ENCODE data around the gene TPO. TPM values are rescaled to one million over a fixed set of nuclear protein-coding genes. Genes with fewer than 3 reads are reported as not detected.

Gene TPO
- total RNA-seq, 2 experiments from 2014 or later: not detected

DNA sequence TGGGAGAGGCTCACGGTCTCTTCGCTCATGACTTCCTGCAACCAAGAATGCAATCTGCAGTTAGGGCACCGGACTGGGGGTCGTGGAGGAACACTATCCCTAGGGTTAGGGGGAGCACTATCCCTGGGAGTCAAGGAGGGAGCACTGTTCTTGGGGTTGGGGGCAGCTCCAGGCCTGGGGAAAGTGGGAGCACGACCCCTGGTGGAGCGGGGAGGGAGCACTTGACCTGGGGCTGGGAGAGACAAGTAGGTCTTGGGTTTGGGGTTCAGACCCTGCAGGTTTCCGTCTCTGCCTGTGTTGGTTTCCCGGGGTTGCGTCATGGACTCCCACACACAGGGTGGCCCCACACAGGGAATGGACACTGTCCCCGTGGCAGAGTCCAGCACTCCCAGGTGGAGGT, 133.6 kb downstream of the TPO start:
- ChIA-PET POLR2A (interaction anchor here (0.6 kb wide), 1 partner anchor 454 kb away, joined by 3 read pairs; no protein-coding TSS in a partner anchor), CTCF (interaction anchor here (0.6 to 0.8 kb wide), 4 partner anchors 113 to 839 kb away, joined by 3 to 5 read pairs (median 3); no protein-coding TSS in a partner anchor)
- H3K4me3 Mint-ChIP-seq: no peak overlapping the region
- H3K36me3 Mint-ChIP-seq (ENCODE audit: low read depth): no peaks in the 10 kb centered on the region
- peaks cover 4% of the 10 kb centered on the region for H3K27me3 Mint-ChIP-seq (ENCODE audit: low read depth)
- no peak overlapping the region for H3K27ac Mint-ChIP-seq
- peaks cover 13% of the 10 kb centered on the region for H3K4me1 Mint-ChIP-seq (ENCODE audit: low read depth)
- no peaks in the 10 kb centered on the region for H3K9me3 Mint-ChIP-seq (ENCODE audit: insufficient read depth)
- no peak for ATAC-seq
- DNase-seq: no peak

DNA sequence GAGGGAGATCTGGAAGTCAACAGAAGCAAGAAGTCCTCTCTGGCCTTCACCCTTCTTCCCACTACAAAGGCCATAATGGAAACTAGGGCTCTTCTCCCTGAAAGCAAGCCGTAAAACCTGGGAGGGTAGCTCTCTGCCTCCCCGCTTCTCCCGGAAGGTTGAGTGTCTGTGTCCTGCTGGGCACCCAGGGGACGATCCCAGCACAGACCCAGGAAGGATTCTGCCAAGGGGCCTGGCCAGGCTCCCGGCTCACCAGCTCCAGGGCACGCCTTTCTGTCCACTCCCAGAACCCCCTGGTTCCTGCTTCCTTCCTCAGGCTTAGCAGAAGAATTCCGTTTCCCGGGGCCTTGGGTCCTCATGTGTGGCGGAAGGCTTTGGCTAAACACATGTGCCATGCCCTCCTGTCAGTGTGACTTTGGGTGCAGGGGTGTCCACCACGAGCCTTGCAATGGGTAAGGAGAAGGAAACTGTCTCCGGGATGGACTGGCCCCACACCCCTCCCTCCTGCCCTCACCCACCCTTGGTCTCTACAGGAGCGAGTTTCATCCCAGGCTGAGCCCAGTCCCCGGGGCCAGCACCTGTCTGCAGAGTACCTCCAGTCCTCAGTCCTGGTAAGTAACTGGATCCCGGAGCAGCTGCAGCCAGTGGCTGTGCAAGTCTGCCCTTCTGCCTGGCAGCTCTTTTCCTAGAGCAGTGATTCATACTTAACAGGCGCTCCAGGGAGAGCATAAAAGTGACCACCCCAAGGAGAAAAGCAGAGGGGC, 135.8 kb downstream of the TPO start:
- H3K36me3 Mint-ChIP-seq (ENCODE audit: low read depth): no peaks in the 10 kb centered on the region
- H3K4me1 Mint-ChIP-seq (ENCODE audit: low read depth): peaks cover 13% of the 10 kb centered on the region
- POLR2A ChIA-PET: no interaction called here
- H3K27me3 Mint-ChIP-seq (ENCODE audit: low read depth): peaks cover 7% of the 10 kb centered on the region
- H3K4me3 Mint-ChIP-seq: no peak overlapping the region
- no peak for ATAC-seq
- CTCF ChIA-PET: interaction anchor here (1.9 kb wide), 1 partner anchor 9 kb away, joined by 4 read pairs; no protein-coding TSS in a partner anchor
- H3K27ac Mint-ChIP-seq: no peak overlapping the region
- no peak for DNase-seq
- H3K9me3 Mint-ChIP-seq (ENCODE audit: insufficient read depth): no peaks in the 10 kb centered on the region

DNA sequence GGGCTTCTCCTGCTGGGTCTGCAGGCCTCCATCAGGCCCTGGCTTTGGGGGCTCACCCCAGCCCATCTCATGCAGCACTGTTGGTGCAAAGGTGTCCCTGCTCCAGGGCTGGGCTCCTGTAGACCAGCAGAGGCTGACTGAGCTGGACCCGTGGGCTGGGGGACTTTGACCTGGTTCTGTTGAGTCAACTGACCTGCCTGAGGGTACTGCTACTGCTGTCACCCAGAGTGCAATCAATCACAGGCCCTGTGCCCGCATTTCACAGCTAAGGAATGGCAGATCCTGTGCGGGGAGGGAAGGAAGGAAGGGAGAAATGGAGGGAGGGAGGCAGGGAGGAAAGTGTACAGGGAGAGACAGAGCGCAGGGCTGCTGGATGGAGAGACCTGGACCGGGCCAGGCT, 136.8 kb downstream of the TPO start:
- Mint-ChIP-seq H3K36me3 (ENCODE audit: low read depth) (no peaks in the 10 kb centered on the region), H3K27ac (no peak overlapping the region), H3K9me3 (ENCODE audit: insufficient read depth) (no peaks in the 10 kb centered on the region), H3K4me1 (ENCODE audit: low read depth) (peaks cover 13% of the 10 kb centered on the region), H3K4me3 (no peak overlapping the region), H3K27me3 (ENCODE audit: low read depth) (peaks cover 7% of the 10 kb centered on the region)
- no peak for ATAC-seq
- CTCF ChIA-PET: interaction anchor here (1.0 to 1.9 kb wide), 10 partner anchors 8 to 694 kb away, joined by 3 to 8 read pairs (median 4); no protein-coding TSS in a partner anchor
- no peak for DNase-seq
- POLR2A ChIA-PET: no interaction called here

DNA sequence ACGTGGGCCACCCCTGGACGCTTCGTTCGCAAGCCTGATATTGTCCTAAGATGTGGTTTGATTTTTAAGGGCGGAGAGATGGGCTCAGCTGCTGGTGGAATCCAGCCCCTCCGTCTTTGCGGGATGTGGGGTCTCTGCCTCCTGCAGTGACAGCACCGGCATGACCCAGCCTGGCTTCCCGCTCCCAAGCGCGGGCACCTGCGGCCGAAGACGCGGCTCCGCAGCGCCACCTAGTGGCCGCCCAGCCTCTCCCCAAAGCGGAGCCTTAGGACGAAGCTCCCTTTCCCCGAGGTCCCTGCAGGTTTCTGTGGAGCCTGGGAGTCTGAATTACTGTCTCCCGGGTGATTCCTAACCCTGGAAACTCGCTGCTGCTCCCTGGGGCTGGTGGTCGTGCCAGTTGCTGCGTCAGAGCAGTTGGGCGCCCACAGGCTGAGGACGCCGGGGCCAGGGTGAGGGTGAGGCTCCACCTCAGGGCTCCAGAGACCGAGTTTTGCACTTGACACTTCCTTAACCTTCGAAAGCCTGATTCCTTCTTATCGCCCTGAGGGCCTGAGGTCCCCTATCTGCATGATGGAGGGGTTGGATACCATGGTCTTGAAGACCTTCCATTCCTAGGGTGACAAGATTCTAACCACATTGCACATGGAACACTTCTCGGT, 137.5 kb downstream of the TPO start:
- Mint-ChIP-seq H3K9me3 (ENCODE audit: insufficient read depth) (no peaks in the 10 kb centered on the region), H3K4me1 (ENCODE audit: low read depth) (peaks cover 10% of the 10 kb centered on the region), H3K27ac (no peak overlapping the region), H3K36me3 (ENCODE audit: low read depth) (no peaks in the 10 kb centered on the region), H3K27me3 (ENCODE audit: low read depth) (peaks cover 7% of the 10 kb centered on the region), H3K4me3 (no peak overlapping the region)
- ChIA-PET POLR2A (no interaction called here), CTCF (interaction anchor here (0.7 to 1.9 kb wide), 19 partner anchors 9 to 1224 kb away, joined by 3 to 8 read pairs (median 3); no protein-coding TSS in a partner anchor)
- DNase-seq (peak; percentile 67), ATAC-seq (peak; percentile 93)

DNA sequence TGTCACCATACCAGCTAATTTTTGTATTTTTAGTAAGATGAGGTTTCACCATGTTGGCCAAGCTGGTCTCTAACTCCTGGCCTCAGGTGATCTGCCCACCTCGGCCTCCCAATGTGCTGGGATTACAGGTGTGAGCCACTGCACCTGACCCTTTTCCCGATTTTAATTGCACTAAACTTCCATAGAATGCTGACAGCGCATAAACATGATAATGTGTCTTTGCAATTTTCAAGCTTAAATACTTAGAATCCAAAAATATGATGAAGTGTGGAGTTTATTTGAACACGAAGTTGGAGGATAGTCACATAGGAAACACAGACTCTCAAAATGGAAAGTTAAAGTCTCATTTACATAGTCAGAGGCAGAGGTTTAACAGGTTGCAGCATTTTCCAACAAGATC, 138.6 kb downstream of the TPO start:
- no peaks in the 10 kb centered on the region for H3K9me3 Mint-ChIP-seq (ENCODE audit: insufficient read depth)
- peaks cover 7% of the 10 kb centered on the region for H3K27me3 Mint-ChIP-seq (ENCODE audit: low read depth)
- ATAC-seq (no peak), DNase-seq (no peak)
- ChIA-PET POLR2A (interaction anchor here (0.6 kb wide), 1 partner anchor 148 kb away, joined by 5 read pairs; no protein-coding TSS in a partner anchor), CTCF (interaction anchor here (0.6 to 1.9 kb wide), 11 partner anchors 10 to 845 kb away, joined by 3 to 6 read pairs (median 4); no protein-coding TSS in a partner anchor)
- H3K36me3 Mint-ChIP-seq (ENCODE audit: low read depth): no peaks in the 10 kb centered on the region
- H3K27ac Mint-ChIP-seq: no peak overlapping the region
- no peak overlapping the region for H3K4me3 Mint-ChIP-seq
- peaks cover 4% of the 10 kb centered on the region for H3K4me1 Mint-ChIP-seq (ENCODE audit: low read depth)

DNA sequence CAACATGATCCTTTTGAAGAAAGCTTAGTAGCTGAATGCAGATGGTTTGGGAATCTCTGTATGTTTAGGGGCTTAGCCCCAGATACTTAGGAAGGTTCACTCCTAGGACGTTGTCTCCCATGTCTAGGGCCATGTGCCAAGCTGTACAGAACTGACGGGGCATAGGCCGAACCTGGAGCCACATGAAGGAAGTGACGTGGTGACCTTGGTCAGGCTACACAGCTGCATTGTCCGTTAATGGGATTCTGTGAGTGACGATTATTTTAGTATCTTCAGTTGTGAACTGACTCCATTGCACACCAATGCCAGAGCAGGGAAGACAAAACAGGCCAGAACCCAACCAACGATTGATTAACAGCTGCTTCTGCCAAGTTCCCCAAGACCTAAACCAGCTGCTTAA, 139.3 kb downstream of the TPO start:
- H3K27ac Mint-ChIP-seq: no peak overlapping the region
- peaks cover 3% of the 10 kb centered on the region for H3K4me1 Mint-ChIP-seq (ENCODE audit: low read depth)
- H3K9me3 Mint-ChIP-seq (ENCODE audit: insufficient read depth): no peaks in the 10 kb centered on the region
- no peak overlapping the region for H3K4me3 Mint-ChIP-seq
- no peaks in the 10 kb centered on the region for H3K36me3 Mint-ChIP-seq (ENCODE audit: low read depth)
- ATAC-seq (no peak), DNase-seq (no peak)
- CTCF ChIA-PET: interaction anchor here (1.2 kb wide), 1 partner anchor 35 kb away, joined by 4 read pairs; no protein-coding TSS in a partner anchor
- POLR2A ChIA-PET: no interaction called here
- peaks cover 7% of the 10 kb centered on the region for H3K27me3 Mint-ChIP-seq (ENCODE audit: low read depth)

DNA sequence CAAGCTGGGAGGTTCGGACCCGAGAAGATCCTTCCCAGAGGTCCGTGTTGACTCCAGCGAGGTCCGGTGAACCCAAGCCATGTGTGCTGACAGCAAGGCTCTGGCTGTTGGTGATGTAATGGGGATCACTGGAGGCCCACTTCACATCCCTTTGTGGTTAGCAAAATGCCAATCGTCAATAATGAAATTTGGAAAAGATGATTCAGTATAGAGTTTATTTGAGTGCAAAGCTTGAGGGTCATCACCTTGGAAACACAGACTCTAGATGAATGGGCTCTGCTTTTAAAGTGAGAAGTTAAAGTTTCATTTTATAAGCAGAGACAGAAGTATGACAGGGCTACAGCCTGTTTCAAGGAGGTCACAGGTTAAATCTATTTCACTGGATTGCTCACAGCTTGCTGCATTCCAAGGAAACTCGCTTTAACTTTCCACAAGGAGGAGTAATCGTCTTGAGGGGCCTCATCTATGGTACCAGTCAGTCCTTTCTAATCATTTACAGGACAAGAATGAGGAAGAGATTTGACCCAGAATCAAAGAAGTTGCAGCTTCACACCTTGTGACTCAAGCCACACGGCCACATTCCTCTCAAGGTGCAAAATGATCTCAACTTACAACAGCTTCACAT, 140.5 kb downstream of the TPO start:
- Mint-ChIP-seq H3K4me3 (no peak overlapping the region), H3K4me1 (ENCODE audit: low read depth) (peaks cover 3% of the 10 kb centered on the region)

DNA sequence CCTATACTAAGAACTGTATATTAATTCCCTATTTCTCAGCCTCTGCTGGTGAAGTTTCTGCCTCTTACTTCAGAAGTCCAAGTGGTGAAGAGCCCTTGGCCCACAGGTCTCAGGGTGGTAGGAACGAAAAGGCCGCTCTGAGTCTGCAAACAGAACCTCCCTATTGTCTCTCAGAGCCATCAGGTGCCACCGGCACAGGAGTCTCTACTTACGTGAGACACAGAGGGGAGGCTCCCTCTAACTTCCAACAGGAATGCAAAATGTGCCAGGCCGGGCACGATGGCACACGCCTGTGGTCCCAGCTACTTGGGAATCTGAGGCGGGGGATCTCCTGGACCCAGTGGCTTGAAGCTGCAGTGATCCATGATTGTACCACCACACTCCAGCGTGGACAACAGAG, 143.0 kb downstream of the TPO start:
- Mint-ChIP-seq H3K4me3 (no peak overlapping the region), H3K27ac (no peak overlapping the region), H3K9me3 (ENCODE audit: insufficient read depth) (no peaks in the 10 kb centered on the region), H3K27me3 (ENCODE audit: low read depth) (peaks cover 3% of the 10 kb centered on the region), H3K4me1 (ENCODE audit: low read depth) (no peaks in the 10 kb centered on the region), H3K36me3 (ENCODE audit: low read depth) (no peaks in the 10 kb centered on the region)
- DNase-seq (no peak), ATAC-seq (no peak)
- ChIA-PET POLR2A (no interaction called here), CTCF (no interaction called here)

More for the DNA sequence above, 140.5 kb downstream of the TPO start:
- no peak overlapping the region for H3K27ac Mint-ChIP-seq
- no peaks in the 10 kb centered on the region for H3K9me3 Mint-ChIP-seq (ENCODE audit: insufficient read depth)
- ATAC-seq (no peak), DNase-seq (no peak)
- peaks cover 3% of the 10 kb centered on the region for H3K27me3 Mint-ChIP-seq (ENCODE audit: low read depth)
- CTCF ChIA-PET: interaction anchor here (0.6 kb wide), 1 partner anchor 161 kb away, joined by 3 read pairs; no protein-coding TSS in a partner anchor
- no peaks in the 10 kb centered on the region for H3K36me3 Mint-ChIP-seq (ENCODE audit: low read depth)
- POLR2A ChIA-PET: no interaction called here

DNA sequence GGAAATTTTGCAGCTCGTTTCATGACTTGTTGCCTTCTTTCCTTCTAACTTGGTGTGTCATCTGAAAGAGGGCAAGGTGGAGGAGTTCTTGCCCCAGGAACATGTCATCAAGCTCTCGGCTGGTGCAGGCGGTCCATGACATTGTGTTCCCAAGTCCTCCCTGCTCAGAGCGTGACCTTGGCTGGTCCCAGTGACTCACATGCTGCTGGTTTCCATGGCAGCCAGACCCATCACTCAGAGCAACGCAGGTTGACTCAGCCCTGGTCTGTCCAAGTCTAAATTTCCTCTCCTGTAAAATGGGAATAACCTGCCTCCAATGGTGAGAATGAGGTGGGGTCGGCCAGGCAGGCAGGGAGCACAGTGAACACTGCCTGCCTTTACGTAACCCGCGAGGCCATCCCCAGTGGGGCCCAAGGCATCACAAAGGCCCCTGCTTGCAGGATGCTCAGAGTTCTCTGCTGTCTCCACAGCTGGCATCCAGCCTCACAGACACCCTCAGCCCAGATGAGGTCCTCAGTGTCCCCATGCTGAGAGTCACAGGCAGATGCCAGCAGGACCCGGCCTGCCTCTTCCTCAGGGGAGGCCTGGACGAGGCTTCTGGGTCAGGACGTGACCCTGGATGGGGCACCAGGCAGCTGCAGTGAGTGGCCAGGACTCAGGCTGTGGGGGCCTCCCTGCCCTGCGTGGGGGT, 143.7 kb downstream of the TPO start:
- no peaks in the 10 kb centered on the region for H3K4me1 Mint-ChIP-seq (ENCODE audit: low read depth)
- no peaks in the 10 kb centered on the region for H3K36me3 Mint-ChIP-seq (ENCODE audit: low read depth)
- ChIA-PET CTCF (no interaction called here), POLR2A (no interaction called here)
- H3K4me3 Mint-ChIP-seq: no peak overlapping the region
- no peaks in the 10 kb centered on the region for H3K9me3 Mint-ChIP-seq (ENCODE audit: insufficient read depth)
- peaks cover 3% of the 10 kb centered on the region for H3K27me3 Mint-ChIP-seq (ENCODE audit: low read depth)
- DNase-seq (no peak), ATAC-seq (no peak)
- no peak overlapping the region for H3K27ac Mint-ChIP-seq

DNA sequence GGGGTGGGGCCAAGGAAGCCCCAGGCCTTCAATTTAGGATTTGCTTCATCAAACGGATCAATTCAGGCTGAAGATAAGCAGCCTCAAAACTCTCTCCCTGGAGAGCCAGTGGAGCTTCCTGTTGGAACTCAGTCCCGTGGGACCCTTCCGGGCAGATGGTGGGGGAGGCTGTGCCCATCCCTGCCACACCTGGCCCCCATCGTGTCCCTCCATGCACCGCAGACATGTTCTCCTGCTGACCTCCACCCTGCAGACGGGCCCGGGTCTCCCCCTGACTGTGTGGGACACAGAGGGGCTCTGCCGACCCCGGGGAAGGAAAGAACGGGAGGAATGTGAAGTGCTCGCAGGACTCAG, 144.2 kb downstream of the TPO start:
- ATAC-seq (no peak), DNase-seq (no peak)
- H3K36me3 Mint-ChIP-seq (ENCODE audit: low read depth): no peaks in the 10 kb centered on the region
- no peaks in the 10 kb centered on the region for H3K4me1 Mint-ChIP-seq (ENCODE audit: low read depth)
- no peak overlapping the region for H3K4me3 Mint-ChIP-seq
- ChIA-PET CTCF (no interaction called here), POLR2A (no interaction called here)
- H3K27me3 Mint-ChIP-seq (ENCODE audit: low read depth): no peaks in the 10 kb centered on the region
- no peaks in the 10 kb centered on the region for H3K9me3 Mint-ChIP-seq (ENCODE audit: insufficient read depth)
- no peak overlapping the region for H3K27ac Mint-ChIP-seq

DNA sequence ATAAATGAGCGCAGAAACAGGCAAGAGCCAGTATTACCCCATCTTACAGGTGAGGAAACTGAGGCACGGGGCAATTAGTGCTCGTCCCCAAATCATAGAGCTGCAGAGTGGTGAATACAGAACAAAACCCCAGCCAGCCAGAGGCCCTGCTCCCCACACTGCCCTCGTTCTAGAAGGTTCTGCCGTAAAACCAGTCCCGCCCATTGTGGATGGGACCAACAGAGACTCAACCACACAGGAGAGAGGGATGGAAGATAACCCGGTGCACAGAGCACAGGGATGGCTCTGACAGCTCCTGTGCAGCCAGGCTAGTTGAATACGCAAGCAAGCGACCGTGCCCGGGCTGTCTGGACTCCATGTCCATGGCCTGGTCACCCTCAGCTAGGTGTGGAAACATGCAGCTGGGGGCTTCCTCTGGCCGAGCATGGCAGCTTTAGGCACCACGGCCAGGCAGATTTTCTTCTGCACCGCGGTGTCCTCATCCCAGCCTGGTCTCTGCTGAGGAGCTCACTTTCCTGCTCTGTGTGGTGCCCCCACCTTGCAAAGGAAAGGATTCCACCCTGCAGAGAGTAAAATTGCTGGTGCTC, 146.4 kb downstream of the TPO start:
- POLR2A ChIA-PET: no interaction called here
- Mint-ChIP-seq H3K9me3 (ENCODE audit: insufficient read depth) (no peaks in the 10 kb centered on the region), H3K36me3 (ENCODE audit: low read depth) (no peaks in the 10 kb centered on the region), H3K27me3 (ENCODE audit: low read depth) (no peaks in the 10 kb centered on the region), H3K4me3 (no peak overlapping the region), H3K27ac (no peak overlapping the region), H3K4me1 (ENCODE audit: low read depth) (peaks cover 10% of the 10 kb centered on the region)
- no peak for ATAC-seq
- CTCF ChIA-PET: interaction anchor here (1.3 kb wide), 1 partner anchor 9 kb away, joined by 5 read pairs; no protein-coding TSS in a partner anchor
- no peak for DNase-seq
